IMR-90 (cell line): Measurements from ENCODE around the gene ADAMTS12. TPM values are rescaled to one million over a fixed set of nuclear protein-coding genes. Genes with fewer than 3 reads are reported as not detected.

Experiments used
- ATAC-seq: fragments of 200-7000 bp; cut with Tn5 transposase; 2 replicates; pipeline ENCODE4 v1.9.1; 2020; ENCODE audit warnings: low read depth, mild to moderate bottlenecking, moderate library complexity
- BruUV-seq: library from RNA; stranded (reverse); fragments of 400-500 nt; replicated peaks from 2 replicates; lab custom pipeline; 2021; lab: Mats Ljungman, UMichigan
- CTCF ChIA-PET: fragments of 300-600 bp; formaldehyde crosslinking; extraction: SDS; loops from one replicate; lab custom pipeline; 2021; ENCODE audit warnings: antibody characterized with exemption; lab: Yijun Ruan, JAX
- POLR2A ChIA-PET: fragments of 300-600 bp; sonication (Branson Sonifier 250); formaldehyde crosslinking; loops from one replicate; lab custom pipeline; 2022; ENCODE audit warnings: antibody characterized with exemption; ENCODE audit not compliant: unreplicated experiment; lab: Charles Lee
- DNase-seq: peaks from one replicate; pipeline ENCODE4 v3.0.0; 2013
- H2AFZ ChIP-seq: replicated peaks from 2 replicates; pipeline ENCODE3; 2013; ENCODE audit warnings: low read length, mild to moderate bottlenecking; ENCODE audit not compliant: poor library complexity
- H2AK5ac ChIP-seq: 2 replicates; pipeline ENCODE4 v1.6.1; 2013; ENCODE audit warnings: low read depth, low read length, inconsistent platforms
- H2AK9ac ChIP-seq: replicated peaks from 2 replicates; pipeline ENCODE3; 2013; ENCODE audit warnings: mild to moderate bottlenecking, low read depth, low read length, moderate library complexity; ENCODE audit not compliant: poor library complexity
- H2BK120ac ChIP-seq: 2 replicates; pipeline ENCODE4 v1.6.1; 2013; ENCODE audit warnings: low read depth, low read length, inconsistent platforms
- H2BK15ac ChIP-seq: 3 replicates; pipeline ENCODE4 v1.6.1; 2013; ENCODE audit warnings: low read depth, low read length, inconsistent platforms
- H2BK20ac ChIP-seq: 2 replicates; pipeline ENCODE4 v1.6.1; 2013; ENCODE audit warnings: low read depth, mild to moderate bottlenecking, inconsistent platforms, low read length, moderate library complexity
- H2BK5ac ChIP-seq: 2 replicates; pipeline ENCODE4 v1.6.1; 2013; ENCODE audit warnings: mild to moderate bottlenecking, low read depth, low read length, inconsistent platforms; ENCODE audit not compliant: poor library complexity, severe bottlenecking
- H3K14ac ChIP-seq: replicated peaks from 2 replicates; pipeline ENCODE4 v1.6.1; 2013; ENCODE audit warnings: low read depth, low read length, inconsistent platforms
- H3K18ac ChIP-seq: 2 replicates; pipeline ENCODE4 v1.6.1; 2013; ENCODE audit warnings: low read depth, low read length, control low read depth
- H3K23ac ChIP-seq: 2 replicates; pipeline ENCODE4 v1.6.1; 2013; ENCODE audit warnings: low read depth, low read length, inconsistent platforms
- H3K27ac ChIP-seq: 2 replicates; pipeline ENCODE4 v1.5.1; 2013; ENCODE audit warnings: mild to moderate bottlenecking, control low read depth, low read length; ENCODE audit not compliant: insufficient read depth
- H3K27me3 ChIP-seq: 2 replicates; pipeline ENCODE4 v1.6.1; 2013; ENCODE audit warnings: low read length; ENCODE audit not compliant: control insufficient read depth, insufficient read depth
- H3K36me3 ChIP-seq: 2 replicates; pipeline ENCODE4 v1.6.1; 2013; ENCODE audit warnings: low read length, mixed read lengths; ENCODE audit not compliant: control insufficient read depth, insufficient read depth
- H3K4ac ChIP-seq: 2 replicates; pipeline ENCODE4 v1.6.1; 2013; ENCODE audit warnings: low read depth, low read length, inconsistent platforms
- H3K4me1 ChIP-seq: 2 replicates; pipeline ENCODE4 v1.6.1; 2013; ENCODE audit warnings: low read length, mixed read lengths; ENCODE audit not compliant: control insufficient read depth, insufficient read depth
- H3K4me2 ChIP-seq: 2 replicates; pipeline ENCODE4 v1.6.1; 2013; ENCODE audit warnings: low read depth, mild to moderate bottlenecking, control low read depth, low read length, moderate library complexity
- H3K4me3 ChIP-seq: 2 replicates; pipeline ENCODE4 v1.5.1; 2013; ENCODE audit warnings: low read depth, mild to moderate bottlenecking, control low read depth, low read length, moderate library complexity; ENCODE audit not compliant: insufficient read depth
- H3K56ac ChIP-seq: 2 replicates; pipeline ENCODE4 v1.6.1; 2013; ENCODE audit warnings: low read length, inconsistent platforms; ENCODE audit not compliant: insufficient read depth; ENCODE audit errors: extremely low read depth
- H3K79me1 ChIP-seq, 2 experiments: 2 replicates each; pipeline ENCODE4 v1.6.1; 2013; ENCODE audit warnings: low read length in 2 of 2, inconsistent platforms in 1 of 2, low read depth in 1 of 2
- H3K9ac ChIP-seq: 2 replicates; pipeline ENCODE4 v1.6.1; 2013; ENCODE audit warnings: low read depth, low read length, control low read depth
- H3K9me1 ChIP-seq: 2 replicates; pipeline ENCODE4 v1.6.1; 2013; ENCODE audit warnings: low read length, inconsistent platforms; ENCODE audit not compliant: insufficient read depth
- H3K9me3 ChIP-seq: 2 replicates; pipeline ENCODE4 v1.6.1; 2013; ENCODE audit warnings: low read length; ENCODE audit not compliant: control insufficient read depth, insufficient read depth
- H4K20me1 ChIP-seq: 2 replicates; pipeline ENCODE4 v1.6.1; 2013; ENCODE audit warnings: low read length, inconsistent platforms; ENCODE audit not compliant: insufficient read depth
- H4K5ac ChIP-seq: 2 replicates; pipeline ENCODE4 v1.6.1; 2013; ENCODE audit warnings: mild to moderate bottlenecking, low read depth, low read length, control low read depth
- H4K8ac ChIP-seq, 2 experiments: 2 replicates each; pipeline ENCODE4 v1.6.1; 2013; ENCODE audit warnings: low read depth in 2 of 2, low read length in 2 of 2, control low read depth in 1 of 2, inconsistent platforms in 1 of 2
- H4K91ac ChIP-seq: 2 replicates; pipeline ENCODE4 v1.6.1; 2013; ENCODE audit warnings: low read depth, low read length, inconsistent platforms; ENCODE audit not compliant: insufficient read depth
- BHLHE40 ChIP-seq: fragments of 150-350 bp; IDR thresholded peaks from 2 replicates; pipeline ENCODE4 v1.6.1; 2016; ENCODE audit warnings: mild to moderate bottlenecking, low read depth, low read length
- CHD1 ChIP-seq: IDR thresholded peaks from 2 replicates; pipeline ENCODE4 v1.6.1; 2012; ENCODE audit warnings: low read depth, low read length, improper control_type of control experiment
- MAZ ChIP-seq: IDR thresholded peaks from 2 replicates; pipeline ENCODE4 v1.6.1; 2012; ENCODE audit warnings: low read depth, mild to moderate bottlenecking, low read length, improper control_type of control experiment, moderate library complexity, borderline replicate concordance
- MXI1 ChIP-seq: IDR thresholded peaks from 2 replicates; pipeline ENCODE4 v1.6.1; 2012; ENCODE audit warnings: low read depth, mild to moderate bottlenecking, low read length, moderate library complexity, borderline replicate concordance
- NFE2L2 ChIP-seq: fragments of 150-350 bp; IDR thresholded peaks from 2 replicates; pipeline ENCODE4 v1.6.1; 2016; ENCODE audit warnings: low read depth, mild to moderate bottlenecking, low read length
- POLR2A ChIP-seq: IDR thresholded peaks from 2 replicates; pipeline ENCODE4 v1.6.1; 2012; ENCODE audit warnings: mild to moderate bottlenecking, low read depth, low read length
- RAD21 ChIP-seq: IDR thresholded peaks from 2 replicates; pipeline ENCODE4 v1.6.1; 2012; ENCODE audit warnings: low read length, improper control_type of control experiment
- SMC3 ChIP-seq: fragments of 150-350 bp; IDR thresholded peaks from 2 replicates; pipeline ENCODE4 v1.6.1; 2016; ENCODE audit warnings: low read depth, mild to moderate bottlenecking, antibody characterized with exemption, low read length, moderate library complexity
- USF2 ChIP-seq: fragments of 150-350 bp; IDR thresholded peaks from 2 replicates; pipeline ENCODE4 v1.6.1; 2017; ENCODE audit warnings: mild to moderate bottlenecking, antibody characterized with exemption, low read length, low read depth
- WGBS, 2 experiments: methylation state at CpG; one replicate each; pipeline versions ENCODE4 v1.1.5 to v1.1.7; 2013; ENCODE audit warnings: missing lambda C conversion rate in 2 of 2; ENCODE audit not compliant: insufficient read length in 1 of 2; ENCODE audit errors: extremely low coverage in 2 of 2; 5-methylcytosine and 5-hydroxymethylcytosine counted together
- dilution Hi-C: fragments of 300-500 bp; cut with HindIII; formaldehyde crosslinking; loops from one replicate; pipeline ENCODE4 v1.14.3; 2018; ENCODE audit warnings: low sequenced_read_pairs; ENCODE audit not compliant: unreplicated experiment
- in situ Hi-C: fragments of 300-500 bp; cut with MboI; formaldehyde crosslinking; loops from 3 replicates; pipeline ENCODE4 v1.14.3; 2019; ENCODE audit warnings: low sequenced_read_pairs, inconsistent platforms, mixed read lengths
- intact Hi-C: fragments of 100-400 bp; cut with micrococcal nuclease; formaldehyde crosslinking; loops from 2 replicates; pipeline ENCODE4 v1.10.0; 2022
- polyA plus RNA-seq, 3 experiments: library from polyadenylated mRNA; depleted of rRNA; stranded (reverse); fragments of >200 nt; gene quantifications; 2 replicates each; pipeline ENCODE4 v1.2.3, GENCODE V29; 2012; ENCODE audit warnings: low replicate concordance in 1 of 3
- total RNA-seq: library from RNA; depleted of rRNA; stranded (reverse); fragments of >200 nt; gene quantifications from 2 replicates; pipeline ENCODE4 v1.2.3, GENCODE V29; 2012

Gene ADAMTS12
- total and polyA plus RNA-seq, 2 of the 4 experiments (the other 2 are of a cell fraction), result 27.3 to 51.3 TPM

DNA sequence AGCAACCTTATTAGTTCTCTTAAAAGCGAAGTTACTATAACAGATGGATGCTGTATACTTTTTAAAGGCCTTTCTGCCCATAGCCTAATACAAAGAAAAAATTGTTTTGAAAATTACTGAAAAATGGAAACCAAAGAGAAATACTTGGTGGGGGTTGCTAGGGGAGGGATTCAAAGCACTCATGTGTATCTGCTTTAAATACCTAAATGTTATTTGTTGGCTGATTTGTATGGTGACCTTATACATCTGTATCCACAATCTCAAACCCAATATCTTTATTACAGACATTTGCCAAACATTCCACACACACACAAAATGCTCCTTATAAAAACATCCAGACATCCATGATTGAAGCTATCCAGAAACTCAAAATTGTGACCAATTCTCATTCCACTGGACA is 172.0 kb downstream of the ADAMTS12 start:
- no CpG with 5 or more reads among the region's 1 CpG for WGBS, 2 experiments
- H3K18ac ChIP-seq, result no peak overlapping the region
- no peak overlapping the region for H3K14ac ChIP-seq
- H3K36me3 ChIP-seq, result no peaks in the 10 kb centered on the region
- no peak overlapping the region for H3K4me3 ChIP-seq
- intact Hi-C loops, result no loop called here
- H4K91ac ChIP-seq, result no peak overlapping the region
- no peak overlapping the region for H2BK120ac ChIP-seq
- no peak overlapping the region for H3K4me2 ChIP-seq
- TF ChIP-seq MAZ (no peak), USF2 (no peak), MXI1 (no peak), POLR2A (no peak), NFE2L2 (no peak), SMC3 (no peak), RAD21 (no peak), BHLHE40 (no peak), CHD1 (no peak)
- H3K79me1 ChIP-seq, result no peaks in the 10 kb centered on the region
- no peak overlapping the region for H3K4ac ChIP-seq
- H4K20me1 ChIP-seq, result no peaks in the 10 kb centered on the region
- dilution Hi-C loops, result no loop called here
- H3K27ac ChIP-seq, result no peak overlapping the region
- H4K5ac ChIP-seq, result no peak overlapping the region
- no peaks in the 10 kb centered on the region for H3K27me3 ChIP-seq
- H3K9ac ChIP-seq, result no peak overlapping the region
- no TSS peak for BruUV-seq
- ChIA-PET POLR2A (no interaction called here), CTCF (interaction anchor here (0.6 kb wide), 2 partner anchors 102 to 1150 kb away, joined by 3 read pairs; no protein-coding TSS in a partner anchor)
- no peak overlapping the region for H3K56ac ChIP-seq
- H2BK20ac ChIP-seq, result no peak overlapping the region
- DNase-seq, result no peak
- no peak overlapping the region for H2AK9ac ChIP-seq
- H4K8ac ChIP-seq, result no peak overlapping the region
- no peaks in the 10 kb centered on the region; the same call in 1 of the 2 replicates for H3K9me1 ChIP-seq
- in situ Hi-C loops, result no loop called here
- H2AK5ac ChIP-seq, result no peak overlapping the region
- H2BK15ac ChIP-seq, result no peak overlapping the region
- H3K4me1 ChIP-seq, result peaks cover 7% of the 10 kb centered on the region
- H2BK5ac ChIP-seq, result no peak overlapping the region
- no peaks in the 10 kb centered on the region for H3K9me3 ChIP-seq
- H2AFZ ChIP-seq, result no peak overlapping the region
- ATAC-seq, result no peak
- no peak overlapping the region for H3K23ac ChIP-seq
